Activated naive CD4-positive, alpha-beta T cell treated with anti-CD3 and anti-CD28 coated beads for 36 hours (primary cell): ENCODE data around the gene FGR. TPM values are rescaled to one million over a fixed set of nuclear protein-coding genes. Genes with fewer than 3 reads are reported as not detected.

Experiments used
- CTCF ChIA-PET: fragments of 350-600 bp; sonication (Branson Sonifier 250); formaldehyde crosslinking; loops from one replicate; lab custom pipeline; 2021; ENCODE audit warnings: antibody characterized with exemption; lab: Charles Lee
- DNase-seq: peaks from one replicate; pipeline ENCODE4 v3.0.0-alpha.2; 2020
- H3K27ac Mint-ChIP-seq: one replicate; pipeline ENCODE4 v1.8.0; 2021; ENCODE audit warnings: mild to moderate bottlenecking, mixed read lengths
- H3K27me3 Mint-ChIP-seq: one replicate; pipeline ENCODE4 v1.8.0; 2021; ENCODE audit warnings: low read depth, mixed read lengths
- H3K36me3 Mint-ChIP-seq: one replicate; pipeline ENCODE4 v1.8.0; 2021; ENCODE audit warnings: low read depth, mixed read lengths
- H3K4me1 Mint-ChIP-seq: one replicate; pipeline ENCODE4 v1.8.0; 2021; ENCODE audit warnings: low read depth, mixed read lengths
- H3K4me3 Mint-ChIP-seq: one replicate; pipeline ENCODE4 v1.8.0; 2021; ENCODE audit warnings: mild to moderate bottlenecking, moderate library complexity, mixed read lengths
- H3K9me3 Mint-ChIP-seq: one replicate; pipeline ENCODE4 v1.8.0; 2021; ENCODE audit warnings: mixed read lengths
- intact Hi-C: fragments of 100-400 bp; cut with micrococcal nuclease; formaldehyde crosslinking; loops from one replicate; pipeline ENCODE4 v1.15.1; 2023
- total RNA-seq, 2 experiments: library from RNA; stranded (reverse); gene quantifications; one replicate each; pipeline ENCODE4 v1.2.3, GENCODE V29; 2021

The FGR gene
- total RNA-seq, 2 experiments from 2014 or later: 0.10 to 0.14 TPM

- Mint-ChIP-seq H3K9me3 (no peaks in the 10 kb centered on the region), H3K36me3 (no peaks in the 10 kb centered on the region), H3K27ac (no peak overlapping the region), H3K4me3 (no peak overlapping the region), H3K4me1 (peaks cover 13% of the 10 kb centered on the region), H3K27me3 (no peaks in the 10 kb centered on the region)
- DNase-seq: no peak
- intact Hi-C loops: no loop called here
- CTCF ChIA-PET: interaction anchor here (1.0 to 8.1 kb wide), 4 partner anchors 13 to 271 kb away, joined by 3 to 93 read pairs (median 4); no protein-coding TSS in a partner anchor
Observed at GRCh38 chr1:27570784-27571183, 64.2 kb downstream of the FGR start.

- CTCF ChIA-PET: interaction anchor here (0.9 to 8.1 kb wide), 6 partner anchors 11 to 270 kb away, joined by 3 to 93 read pairs (median 4); no protein-coding TSS in a partner anchor
- intact Hi-C loops: no loop called here
- Mint-ChIP-seq H3K27me3 (no peaks in the 10 kb centered on the region), H3K4me1 (peaks cover 13% of the 10 kb centered on the region), H3K4me3 (no peak overlapping the region), H3K36me3 (no peaks in the 10 kb centered on the region), H3K27ac (no peak overlapping the region), H3K9me3 (no peaks in the 10 kb centered on the region)
- DNase-seq: no peak
Observed at GRCh38 chr1:27570356-27570755, 64.6 kb downstream of the FGR start.

DNA sequence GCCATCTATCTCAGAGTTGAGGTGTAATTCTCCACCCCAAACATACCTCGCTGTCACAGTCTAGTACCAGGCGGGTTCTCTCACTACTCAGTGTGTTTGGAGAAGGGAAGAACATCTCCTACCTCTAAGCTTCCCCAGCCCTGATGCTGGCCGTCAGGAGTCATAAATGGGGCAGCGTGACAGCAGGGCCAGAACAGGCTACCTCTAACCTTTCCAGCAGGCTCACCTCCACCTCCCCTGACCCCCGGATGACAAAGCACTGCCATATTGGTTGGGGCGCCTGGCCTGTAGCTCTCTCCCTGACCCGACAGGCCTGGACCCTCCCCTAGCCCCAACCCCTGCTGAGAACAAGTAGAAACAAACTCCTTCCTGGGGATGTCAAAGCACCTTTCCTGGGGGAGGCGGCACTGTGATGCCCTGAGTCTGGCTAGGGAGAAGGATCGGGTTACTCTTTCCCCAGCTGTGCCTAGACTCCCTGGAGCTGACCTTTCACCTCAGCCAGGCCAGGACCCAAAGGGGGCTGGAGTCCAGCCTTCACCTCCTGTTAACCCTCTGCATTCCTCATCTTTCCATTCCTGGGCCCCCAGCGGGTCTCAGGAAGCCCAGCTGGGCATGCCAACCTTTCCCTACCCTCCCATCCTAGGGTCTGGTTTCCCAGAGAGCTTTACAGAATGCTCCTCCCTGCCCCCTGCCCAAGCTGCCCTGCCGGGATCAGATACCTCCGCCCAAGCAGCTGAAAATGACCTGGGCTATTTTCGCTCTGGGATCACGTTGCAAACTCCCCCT lies 65.3 kb downstream of the FGR start:
- H3K4me3 Mint-ChIP-seq: peak overlapping the region; percentile 63
- no peak for DNase-seq
- CTCF ChIA-PET: interaction anchor here (0.5 to 8.1 kb wide), 16 partner anchors 8 to 270 kb away, joined by 3 to 93 read pairs (median 3); partner anchors contain the start of gene AHDC1
- intact Hi-C loops: no loop called here
- H3K27me3 Mint-ChIP-seq: no peaks in the 10 kb centered on the region
- no peak overlapping the region for H3K27ac Mint-ChIP-seq
- H3K9me3 Mint-ChIP-seq: no peaks in the 10 kb centered on the region
- H3K4me1 Mint-ChIP-seq: peaks cover 13% of the 10 kb centered on the region
- H3K36me3 Mint-ChIP-seq: no peaks in the 10 kb centered on the region

- Mint-ChIP-seq H3K9me3 (no peaks in the 10 kb centered on the region), H3K4me1 (peaks cover 13% of the 10 kb centered on the region), H3K27ac (no peak overlapping the region), H3K27me3 (no peaks in the 10 kb centered on the region), H3K36me3 (no peaks in the 10 kb centered on the region), H3K4me3 (peak overlapping the region; percentile 63)
- intact Hi-C loops: no loop called here
- DNase-seq: no peak
- CTCF ChIA-PET: interaction anchor here (0.6 to 8.1 kb wide), 15 partner anchors 8 to 154 kb away, joined by 3 to 93 read pairs (median 4); partner anchors contain the start of genes AHDC1 and IFI6
Observed at GRCh38 chr1:27569088-27569460, 65.9 kb downstream of the FGR start.

DNA sequence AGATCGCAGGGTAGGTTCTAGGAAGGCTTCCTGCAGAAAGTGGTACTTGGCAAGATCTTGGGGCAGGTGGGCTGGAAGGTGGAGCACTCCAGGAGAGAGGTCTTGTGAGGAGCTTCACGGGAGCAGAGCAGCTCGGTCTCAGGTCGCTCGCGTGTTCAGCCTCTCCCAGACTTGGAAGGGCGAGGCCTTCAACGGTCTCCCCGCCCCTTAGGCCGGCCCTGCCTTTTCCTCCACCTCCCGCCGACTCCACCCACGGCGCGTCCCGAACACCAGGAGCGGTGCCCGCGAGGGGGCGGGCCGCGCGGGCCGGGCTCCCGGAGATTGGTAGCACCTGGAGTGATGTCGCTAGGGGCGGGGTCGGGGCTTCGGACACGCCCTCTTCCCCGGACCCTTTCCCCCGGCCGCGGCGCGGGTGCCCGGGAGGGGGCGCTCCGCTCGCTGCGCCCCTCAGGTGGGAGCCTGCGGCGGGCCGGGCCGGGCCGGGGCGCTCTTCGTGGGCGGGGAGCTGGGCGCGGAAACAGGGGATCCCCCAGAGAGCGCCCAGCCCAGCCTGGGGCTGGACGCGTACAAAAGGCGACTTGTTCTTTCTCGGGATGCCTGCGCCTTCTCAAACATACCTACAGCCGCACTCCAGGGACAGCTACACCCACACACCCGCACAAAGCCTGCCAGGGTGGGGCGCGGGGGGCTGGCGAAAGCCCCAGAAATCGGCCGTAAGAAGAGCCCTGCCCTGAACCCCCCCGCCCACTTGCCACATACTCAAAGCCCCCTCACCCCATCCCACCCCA lies 66.5 kb downstream of the FGR start:
- Mint-ChIP-seq H3K4me3 (peak overlapping the region; percentile 63), H3K4me1 (peaks cover 13% of the 10 kb centered on the region), H3K9me3 (no peaks in the 10 kb centered on the region), H3K36me3 (no peaks in the 10 kb centered on the region), H3K27ac (no peak overlapping the region), H3K27me3 (no peaks in the 10 kb centered on the region)
- CTCF ChIA-PET: interaction anchor here (0.6 to 8.1 kb wide), 17 partner anchors 9 to 153 kb away, joined by 3 to 93 read pairs (median 4); partner anchors contain the start of genes AHDC1 and IFI6
- intact Hi-C loops: loop anchor here (1.0 kb wide), 3 partner anchors 38 to 95 kb away; no protein-coding TSS in a partner anchor
- DNase-seq: peak; percentile 96

GRCh38 chr1:27567971-27568299 lies 67.0 kb downstream of the FGR start:
- intact Hi-C loops: loop anchor here (1.0 kb wide), 3 partner anchors 38 to 95 kb away; no protein-coding TSS in a partner anchor
- Mint-ChIP-seq H3K36me3 (no peaks in the 10 kb centered on the region), H3K4me1 (peaks cover 13% of the 10 kb centered on the region), H3K9me3 (no peaks in the 10 kb centered on the region), H3K4me3 (peak overlapping the region; percentile 60), H3K27ac (no peak overlapping the region), H3K27me3 (no peaks in the 10 kb centered on the region)
- CTCF ChIA-PET: interaction anchor here (0.6 to 8.1 kb wide), 10 partner anchors 9 to 153 kb away, joined by 3 to 93 read pairs (median 5); partner anchors contain the start of genes AHDC1 and IFI6
- DNase-seq: no peak

DNA sequence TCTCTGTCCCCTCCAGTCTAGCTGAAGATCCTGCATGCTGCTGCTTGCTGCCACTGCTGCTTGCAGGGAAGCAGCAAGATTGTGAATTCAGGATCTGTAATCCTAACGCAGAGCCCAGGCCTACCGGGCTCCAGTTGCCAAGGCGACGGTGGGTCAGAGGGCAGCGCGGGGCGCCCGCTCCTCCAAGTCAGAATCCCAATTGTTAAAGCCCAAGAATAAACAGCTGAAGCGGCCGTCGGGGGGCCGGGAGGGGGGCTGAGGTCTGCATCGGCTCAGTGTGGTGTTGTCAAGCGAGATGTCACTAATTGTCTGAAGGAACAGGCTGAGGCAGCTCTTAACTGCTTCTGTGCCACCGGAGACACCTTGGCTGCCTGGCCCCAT lies 67.8 kb downstream of the FGR start:
- intact Hi-C loops: no loop called here
- no peak for DNase-seq
- no peaks in the 10 kb centered on the region for H3K27me3 Mint-ChIP-seq
- no peak overlapping the region for H3K27ac Mint-ChIP-seq
- peaks cover 13% of the 10 kb centered on the region for H3K4me1 Mint-ChIP-seq
- CTCF ChIA-PET: interaction anchor here (1.4 to 8.1 kb wide), 3 partner anchors 10 to 39 kb away, joined by 3 to 93 read pairs (median 22); no protein-coding TSS in a partner anchor
- H3K9me3 Mint-ChIP-seq: no peaks in the 10 kb centered on the region
- H3K4me3 Mint-ChIP-seq: no peak overlapping the region
- H3K36me3 Mint-ChIP-seq: no peaks in the 10 kb centered on the region

DNA sequence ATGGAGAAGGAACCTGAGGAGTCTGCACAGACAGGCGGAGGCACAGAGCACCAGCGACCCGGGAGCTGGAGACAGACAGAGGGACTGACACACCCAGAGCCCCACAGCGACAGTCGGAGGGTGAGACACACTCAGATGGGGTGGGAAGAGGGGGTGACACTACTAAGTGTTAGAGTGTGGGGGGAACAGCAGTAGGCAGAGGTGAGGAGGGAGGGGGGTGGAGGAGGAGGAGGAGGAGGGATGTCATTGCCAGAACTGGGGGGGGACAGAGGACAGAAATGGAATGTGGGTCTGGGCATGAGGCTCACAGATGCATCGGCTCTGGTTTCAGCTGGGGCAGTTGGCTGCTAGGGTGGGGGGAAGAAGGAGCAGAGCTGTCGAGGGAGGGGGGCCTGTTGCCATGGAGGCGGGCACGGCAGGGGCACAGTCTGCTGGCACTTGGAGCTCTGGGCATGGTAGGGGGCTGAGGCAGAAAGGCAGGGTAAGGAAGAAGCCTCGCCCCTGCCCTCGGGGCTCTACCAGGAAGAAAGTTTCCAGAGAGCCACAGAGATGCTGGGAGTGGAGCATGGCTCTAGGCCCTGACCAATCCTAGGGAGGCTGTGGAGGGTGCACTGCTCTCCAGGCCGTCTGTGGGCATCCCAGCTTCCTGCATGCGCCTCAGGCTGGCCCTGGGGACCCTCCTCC lies 68.4 kb downstream of the FGR start:
- intact Hi-C loops: no loop called here
- Mint-ChIP-seq H3K27ac (no peak overlapping the region), H3K4me1 (peaks cover 13% of the 10 kb centered on the region), H3K27me3 (no peaks in the 10 kb centered on the region), H3K9me3 (no peaks in the 10 kb centered on the region), H3K4me3 (no peak overlapping the region), H3K36me3 (no peaks in the 10 kb centered on the region)
- CTCF ChIA-PET: interaction anchor here (0.5 to 8.1 kb wide), 5 partner anchors 10 to 1141 kb away, joined by 3 to 93 read pairs (median 3); no protein-coding TSS in a partner anchor
- no peak for DNase-seq

DNA sequence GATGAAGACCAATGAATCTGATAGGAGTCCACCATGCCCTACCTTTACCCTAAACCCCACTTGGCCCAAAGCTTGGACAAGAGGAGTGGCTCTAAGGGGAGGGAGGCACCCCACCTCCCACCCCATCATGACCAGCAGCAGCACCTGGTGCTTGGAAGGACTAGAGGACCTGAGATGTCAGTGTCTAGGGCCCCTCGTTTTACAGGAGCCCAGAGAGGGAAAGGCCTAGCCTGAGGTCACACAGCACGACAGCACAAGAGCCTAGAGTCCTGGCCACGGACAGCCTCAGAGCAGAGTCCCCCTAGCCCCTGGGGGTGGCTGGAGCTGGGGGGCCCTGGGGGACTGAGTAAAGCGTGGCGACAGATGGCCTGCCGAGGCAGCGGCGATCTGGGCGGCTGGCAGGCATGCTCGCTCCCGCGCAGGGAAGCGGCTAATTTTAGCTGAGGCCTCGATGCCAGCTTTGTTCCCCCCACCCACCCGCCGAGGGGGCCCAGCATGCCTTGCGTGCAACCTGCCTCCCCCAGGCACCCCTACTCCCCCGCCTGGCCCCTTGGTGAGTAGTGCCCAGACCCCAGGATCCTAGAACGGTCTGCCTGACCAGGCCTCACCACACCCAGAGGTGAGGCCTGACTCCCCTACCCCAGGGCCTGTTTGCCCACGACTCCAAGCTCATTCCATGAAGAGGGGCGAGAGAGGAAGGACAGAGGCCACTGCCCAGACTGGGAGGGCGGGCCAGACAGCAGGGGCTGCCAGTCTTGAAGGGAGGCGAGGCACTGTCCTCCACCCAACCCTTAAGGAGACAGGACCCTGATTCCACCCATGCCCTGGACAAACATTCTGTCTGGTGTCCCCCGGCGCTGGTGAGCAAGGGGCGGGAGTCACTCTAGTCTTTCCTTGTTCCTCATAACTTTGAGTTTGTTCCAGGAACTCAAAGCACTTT lies 70.0 kb downstream of the FGR start:
- Mint-ChIP-seq H3K4me3 (no peak overlapping the region), H3K4me1 (peaks cover 13% of the 10 kb centered on the region), H3K27ac (no peak overlapping the region), H3K27me3 (no peaks in the 10 kb centered on the region), H3K9me3 (no peaks in the 10 kb centered on the region), H3K36me3 (no peaks in the 10 kb centered on the region)
- intact Hi-C loops: no loop called here
- CTCF ChIA-PET: interaction anchor here (0.6 to 1.5 kb wide), 5 partner anchors 8 to 821 kb away, joined by 3 to 5 read pairs (median 4); no protein-coding TSS in a partner anchor
- DNase-seq: no peak

DNA sequence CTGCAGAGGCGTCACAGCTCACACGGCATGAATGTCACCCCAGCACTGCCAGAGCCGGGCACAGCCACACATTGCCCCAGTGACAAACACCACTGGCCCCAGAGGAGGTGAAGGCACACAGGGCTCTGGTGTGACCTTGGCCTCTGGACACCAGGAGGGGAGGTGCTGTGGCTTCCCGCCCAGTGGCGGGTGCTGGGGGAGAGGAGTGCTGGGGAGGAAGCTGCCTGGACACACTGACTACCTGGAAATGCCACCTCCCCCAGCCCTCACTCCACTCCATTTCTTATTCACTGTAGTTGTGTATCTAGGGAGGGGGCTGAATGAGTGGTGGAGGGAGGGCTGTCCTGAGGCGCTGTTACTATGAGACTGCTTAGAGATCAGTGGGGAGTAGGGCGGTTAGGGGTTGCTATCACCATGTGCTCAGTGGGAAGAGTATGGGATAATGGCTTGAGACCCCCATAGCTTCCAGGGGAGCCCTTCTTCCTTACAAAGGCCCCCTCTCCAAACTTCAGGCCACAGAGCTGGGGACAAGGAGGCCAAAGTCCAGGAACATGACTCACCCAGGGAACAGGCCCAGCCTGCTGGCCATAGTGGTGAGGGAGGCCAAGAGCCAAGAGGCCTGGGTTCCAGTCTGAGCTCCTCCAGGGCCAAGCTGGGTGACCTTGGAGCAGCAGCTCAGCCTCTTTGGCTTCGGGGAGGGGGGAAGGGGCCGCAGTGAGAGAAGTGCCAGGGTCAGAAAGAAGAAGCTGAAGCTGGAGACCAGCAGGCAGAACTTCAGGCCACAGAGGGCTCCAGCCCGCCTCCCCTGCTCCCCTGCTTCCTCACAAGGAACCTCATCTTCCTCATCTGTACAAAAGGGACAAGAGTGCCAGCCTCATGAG lies 71.2 kb downstream of the FGR start:
- Mint-ChIP-seq H3K9me3 (no peaks in the 10 kb centered on the region), H3K36me3 (no peaks in the 10 kb centered on the region), H3K4me3 (no peak overlapping the region), H3K27ac (no peak overlapping the region), H3K4me1 (peaks cover 8% of the 10 kb centered on the region), H3K27me3 (no peaks in the 10 kb centered on the region)
- no peak for DNase-seq
- intact Hi-C loops: no loop called here
- CTCF ChIA-PET: interaction anchor here (0.6 to 1.5 kb wide), 3 partner anchors 9 to 822 kb away, joined by 3 to 5 read pairs (median 4); no protein-coding TSS in a partner anchor
